Pancreas (tissue), 10 donors: ENCODE results near the gene NPAS2. TPM values are rescaled to one million over a fixed set of nuclear protein-coding genes. Genes with fewer than 3 reads are reported as not detected.

Experiments
- ATAC-seq, 4 donors: fragments of 200-7000 bp; cut with Tn5 transposase; one replicate each; pipeline versions ENCODE4 v1.8.0 to v1.9.1; 2020; ENCODE audit warnings: mild to moderate bottlenecking in 4 of 4, moderate library complexity in 4 of 4
- DNase-seq, 6 donors: peaks; one replicate each; pipeline ENCODE4 v3.0.0-alpha.2; 2020
- FAIRE-seq: peaks from 2 replicates; lab custom pipeline; 2012; peaks lifted over from hg19 to GRCh38; lab: Jason Lieb, UNC
- H3K27ac ChIP-seq, 4 donors: fragments of 200-600 bp; sonication (generic); 1 replicate in 3 of 4; 2 replicates in 1 of 4; pipeline versions ENCODE4 v1.5.0 to v1.8.0; 2020
- H3K27me3 ChIP-seq, 4 donors: fragments of 200-600 bp; one replicate each; pipeline ENCODE4 v1.8.0; 2021
- H3K36me3 ChIP-seq, 3 donors: fragments of 200-600 bp; sonication (generic) in 1 of 3; one replicate each; pipeline versions ENCODE4 v1.5.0 to v1.8.0; 2020 to 2021
- H3K4me1 ChIP-seq, 3 donors: fragments of 200-600 bp; one replicate each; pipeline ENCODE4 v1.8.0; 2021
- H3K4me3 ChIP-seq, 4 donors: fragments of 200-600 bp; sonication (generic) in 2 of 4; one replicate each; pipeline versions ENCODE4 v1.5.0 to v1.8.0; 2020 to 2021
- H3K9me3 ChIP-seq, 4 donors: fragments of 200-600 bp; one replicate each; pipeline ENCODE4 v1.8.0; 2021
- WGBS, 2 donors: extraction: QIAGEN DNeasy Blood & Tissue Kit; methylation state at CpG; one replicate each; pipeline ENCODE4 v1.1.7; 2013; 5-methylcytosine and 5-hydroxymethylcytosine counted together
- intact Hi-C, 3 donors: fragments of 100-400 bp; cut with DNase I; formaldehyde crosslinking; loops; one replicate each; pipeline versions ENCODE4 v1.11.1 to v1.14.2; 2022
- polyA plus RNA-seq, 2 donors: library from polyadenylated mRNA; stranded (reverse); fragments of 200-250 nt; gene quantifications; one replicate each; pipeline ENCODE4 v1.2.3, GENCODE V29; 2013
- total RNA-seq, 6 donors: library from RNA; stranded (reverse); fragmentation: NEBNext Ultra II Directional in 4 of 6; extraction: Animal tissue kit (Norgen Biotek cat#: 25700) in 4 of 6; gene quantifications; one replicate each; pipeline versions ENCODE4 v1.2.1 to v1.2.4, GENCODE V29; 2021 to 2023
- TF ChIP-seq, protein P1 (sequence below), 4 donors: fragments of 200-600 bp; sonication (generic) in 3 of 4; IDR thresholded peaks; one replicate each; pipeline versions ENCODE4 v1.5.0 to v1.8.0; 2021; ENCODE audit warnings: antibody characterized with exemption in 4 of 4
- donor health status: healthy with polysubstance abuse.
- donor health status: DM: no; HTN: no; CAD: no; lungs with moderate emphysema.
- donor health status: DM: no; HTN: no; CAD: no.
- donor health status: control.
- donor health status: control.
- donor health status: Bipolar disorder and iron deficiency.
- donor health status: DM: yes; HTN: yes; CAD: no.
- donor health status: DM: no; HTN: no; CAD: no.
- donor health status: DM: no; HTN: no; CAD: no.
- donor health status: DM: yes; HTN: yes; CAD: no.

The NPAS2 gene
- total and polyA plus RNA-seq, 8 donors = 20.6 to 46.3 (median 32.7) TPM

GRCh38 chr2:100962366-100963025 lies 142.6 kb downstream of the NPAS2 start:
- H3K9me3 ChIP-seq = no peaks in the 10 kb centered on the region
- no peak overlapping the region for H3K27ac ChIP-seq
- intact Hi-C loops = no loop called here
- H3K4me1 ChIP-seq = peaks cover 14 to 24% (median 19%) of the 10 kb centered on the region in 3 donors
- H3K27me3 ChIP-seq = no peaks in the 10 kb centered on the region
- peaks cover 0 to 4% (median 0%) of the 10 kb centered on the region in 3 donors for H3K36me3 ChIP-seq
- no peak for DNase-seq
- WGBS, 2 donors = 87 to 89% methylated on average over 12 of the region's 12 CpGs
- no peak overlapping the region for H3K4me3 ChIP-seq
- no peak for FAIRE-seq
- ATAC-seq = no peak
- TF ChIP-seq, protein P1, sequence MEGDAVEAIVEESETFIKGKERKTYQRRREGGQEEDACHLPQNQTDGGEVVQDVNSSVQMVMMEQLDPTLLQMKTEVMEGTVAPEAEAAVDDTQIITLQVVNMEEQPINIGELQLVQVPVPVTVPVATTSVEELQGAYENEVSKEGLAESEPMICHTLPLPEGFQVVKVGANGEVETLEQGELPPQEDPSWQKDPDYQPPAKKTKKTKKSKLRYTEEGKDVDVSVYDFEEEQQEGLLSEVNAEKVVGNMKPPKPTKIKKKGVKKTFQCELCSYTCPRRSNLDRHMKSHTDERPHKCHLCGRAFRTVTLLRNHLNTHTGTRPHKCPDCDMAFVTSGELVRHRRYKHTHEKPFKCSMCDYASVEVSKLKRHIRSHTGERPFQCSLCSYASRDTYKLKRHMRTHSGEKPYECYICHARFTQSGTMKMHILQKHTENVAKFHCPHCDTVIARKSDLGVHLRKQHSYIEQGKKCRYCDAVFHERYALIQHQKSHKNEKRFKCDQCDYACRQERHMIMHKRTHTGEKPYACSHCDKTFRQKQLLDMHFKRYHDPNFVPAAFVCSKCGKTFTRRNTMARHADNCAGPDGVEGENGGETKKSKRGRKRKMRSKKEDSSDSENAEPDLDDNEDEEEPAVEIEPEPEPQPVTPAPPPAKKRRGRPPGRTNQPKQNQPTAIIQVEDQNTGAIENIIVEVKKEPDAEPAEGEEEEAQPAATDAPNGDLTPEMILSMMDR (IDR thresholded peaks at IDR 0.05) = no peak

GRCh38 chr2:100963026-100963375 lies 143.1 kb downstream of the NPAS2 start:
- H3K4me1 ChIP-seq = peaks cover 14 to 20% (median 19%) of the 10 kb centered on the region in 3 donors
- H3K4me3 ChIP-seq = no peak overlapping the region
- H3K36me3 ChIP-seq = peaks cover 0 to 8% (median 0%) of the 10 kb centered on the region in 3 donors
- H3K9me3 ChIP-seq = no peaks in the 10 kb centered on the region
- intact Hi-C loops = no loop called here
- TF ChIP-seq, protein P1 (IDR thresholded peaks at IDR 0.05) = no peak
- 94 to 95% methylated on average over 4 of the region's 4 CpGs for WGBS, 2 donors
- H3K27me3 ChIP-seq = no peaks in the 10 kb centered on the region
- FAIRE-seq = no peak
- no peak for ATAC-seq
- no peak for DNase-seq
- no peak overlapping the region for H3K27ac ChIP-seq

- intact Hi-C loops = no loop called here
- FAIRE-seq = no peak
- no peak for DNase-seq
- H3K4me1 ChIP-seq = peaks cover 4 to 7% (median 7%) of the 10 kb centered on the region in 3 donors
- H3K36me3 ChIP-seq = peaks cover 0 to 16% (median 0%) of the 10 kb centered on the region in 3 donors
- H3K27ac ChIP-seq = no peak overlapping the region
- TF ChIP-seq, protein P1 (IDR thresholded peaks at IDR 0.05) = no peak
- 89 to 92% methylated on average over 12 of the region's 12 CpGs for WGBS, 2 donors
- no peak for ATAC-seq
- H3K9me3 ChIP-seq = no peaks in the 10 kb centered on the region
- H3K4me3 ChIP-seq = no peak overlapping the region
- no peaks in the 10 kb centered on the region for H3K27me3 ChIP-seq
Observed at GRCh38 chr2:100964222-100964621, 144.3 kb downstream of the NPAS2 start.

- Histone ChIP-seq H3K9me3 (no peaks in the 10 kb centered on the region), H3K27me3 (no peaks in the 10 kb centered on the region), H3K4me1 (peaks cover 0 to 2% (median 2%) of the 10 kb centered on the region in 3 donors), H3K27ac (no peak overlapping the region), H3K4me3 (no peak overlapping the region), H3K36me3 (peaks cover 0 to 16% (median 0%) of the 10 kb centered on the region in 3 donors)
- FAIRE-seq = no peak
- intact Hi-C loops = no loop called here
- ATAC-seq = no peak
- TF ChIP-seq, protein P1 (IDR thresholded peaks at IDR 0.05) = no peak
- no peak for DNase-seq
- WGBS, 2 donors = 79 to 80% methylated on average over 11 of the region's 11 CpGs
Observed at GRCh38 chr2:100964681-100965169, 144.8 kb downstream of the NPAS2 start.

- peaks cover 0 to 24% (median 0%) of the 10 kb centered on the region in 3 donors for H3K36me3 ChIP-seq
- no peak overlapping the region for H3K27ac ChIP-seq
- no peak for FAIRE-seq
- no peaks in the 10 kb centered on the region for H3K4me1 ChIP-seq
- 94 to 98% methylated on average over 5 of the region's 5 CpGs for WGBS, 2 donors
- H3K27me3 ChIP-seq = no peaks in the 10 kb centered on the region
- DNase-seq = no peak
- intact Hi-C loops = no loop called here
- H3K4me3 ChIP-seq = no peak overlapping the region
- TF ChIP-seq, protein P1 (IDR thresholded peaks at IDR 0.05) = no peak
- no peaks in the 10 kb centered on the region for H3K9me3 ChIP-seq
- ATAC-seq = no peak
Observed at GRCh38 chr2:100965596-100965995, 145.7 kb downstream of the NPAS2 start.
